ENCODE data around the gene GPD1.

- TF ChIP-seq CTCF (IDR thresholded peaks at IDR 0.05) (no peak), POLR2A (IDR thresholded peaks at IDR 0.05) (no peak)
These were observed 17.7 kb upstream of the GPD1 start for GRCh38 chr12:50086148-50086547.
